Left renal cortex interstitium (tissue), 4 donors: Measurements from ENCODE around the gene TRAPPC1. TPM values are rescaled to one million over a fixed set of nuclear protein-coding genes. Genes with fewer than 3 reads are reported as not detected.

ENCODE experiments used
- DNase-seq, 4 donors: peaks; one replicate each; pipeline ENCODE4 v3.0.0-alpha.2; 2013; ENCODE audit warnings: low read depth in 4 of 4, low spot score in 2 of 4, missing footprints in 1 of 4
- polyA plus RNA-seq, 4 donors: library from polyadenylated mRNA; unstranded; fragments of 120-200 nt; gene quantifications; one replicate each; pipeline ENCODE4 v1.2.1, GENCODE V29; 2013; ENCODE audit not compliant: insufficient read length in 4 of 4

Gene TRAPPC1
- polyA plus RNA-seq, 4 donors: 126 to 157 (median 136) TPM

GRCh38 chr17:7909089-7909488 lies 22.7 kb downstream of the TRAPPC1 start:
- DNase-seq: no peak

GRCh38 chr17:7903154-7904103 lies 28.3 kb downstream of the TRAPPC1 start:
- DNase-seq: no peak

- no peak for DNase-seq
Measured at GRCh38 chr17:7897773-7898172, 34.0 kb downstream of the TRAPPC1 start.

GRCh38 chr17:7897090-7897489 lies 34.7 kb downstream of the TRAPPC1 start:
- DNase-seq: no peak

- DNase-seq: no peak
Measured at GRCh38 chr17:7894866-7895265, 36.9 kb downstream of the TRAPPC1 start.

- DNase-seq: no peak
Measured at GRCh38 chr17:7894226-7894625, 37.5 kb downstream of the TRAPPC1 start.

GRCh38 chr17:7893187-7893880 lies 38.4 kb downstream of the TRAPPC1 start:
- DNase-seq: no peak

GRCh38 chr17:7889166-7889955 lies 42.4 kb downstream of the TRAPPC1 start:
- DNase-seq: peak; percentile 37 to 71 (median 60)

GRCh38 chr17:7888184-7888920 lies 43.4 kb downstream of the TRAPPC1 start, which contains the start of gene CHD3:
CHD3 (plus strand) TSS chr17:7888789; CDS start chr17:7889001, 212 bp downstream.
- DNase-seq: no peak

- peak; percentile 54 to 95 (median 92) for DNase-seq
Measured at GRCh38 chr17:7887482-7888183, 44.1 kb downstream of the TRAPPC1 start.

GRCh38 chr17:7887038-7887481 lies 44.7 kb downstream of the TRAPPC1 start:
- no peak for DNase-seq

- DNase-seq: peak in 2 of 4 donors; percentile 29 to 41
Measured at GRCh38 chr17:7886227-7887037, 45.3 kb downstream of the TRAPPC1 start.

- DNase-seq: peak in 3 of 4 donors; percentile 59 to 70 (median 64)
Measured at GRCh38 chr17:7885367-7886226, 46.1 kb downstream of the TRAPPC1 start.

GRCh38 chr17:7884581-7885366 lies 47.0 kb downstream of the TRAPPC1 start:
- no peak for DNase-seq

GRCh38 chr17:7883781-7884386 lies 47.9 kb downstream of the TRAPPC1 start:
- peak in 3 of 4 donors; percentile 37 to 46 (median 40) for DNase-seq

GRCh38 chr17:7882629-7883028 lies 49.1 kb downstream of the TRAPPC1 start:
- DNase-seq: no peak
